T-cell (primary cell): ENCODE measurements around the gene KCNQ5. TPM values are rescaled to one million over a fixed set of nuclear protein-coding genes. Genes with fewer than 3 reads are reported as not detected.
"Not testable (repeated sequence)": the region's sequence is repeated elsewhere in the genome, so short reads cannot be mapped to it uniquely, and the experiment has no call there.

Source experiments
- ATAC-seq, 4 experiments: fragments of 200-7000 bp in 3 of 4; fragments of 150-1000 bp in 1 of 4; cut with Tn5 transposase; replicated peaks in 1 of 4; 1 replicate in 3 of 4; 2 replicates in 1 of 4; pipeline ENCODE4 v1.10.0; 2021; ENCODE audit warnings: moderate library complexity in 3 of 4, mild to moderate bottlenecking in 2 of 4, moderate number of reproducible peaks in 1 of 4
- CTCF ChIA-PET, 2 donors: fragments of 300-600 bp; sonication (Branson Sonifier 250); formaldehyde crosslinking; loops; one replicate each; lab custom pipeline; 2022; ENCODE audit warnings: antibody characterized with exemption in 2 of 2; lab: Charles Lee
- POLR2A ChIA-PET, 2 donors: fragments of 300-600 bp; sonication (Branson Sonifier 250); formaldehyde crosslinking; loops; one replicate each; lab custom pipeline; 2022; ENCODE audit warnings: antibody characterized with exemption in 2 of 2; lab: Charles Lee
- DNase-seq, 35 experiments: peaks; one replicate each; pipeline versions ENCODE4 v3.0.0 to v3.0.0-alpha.2; 2013 to 2023
- H3K27ac ChIP-seq: one replicate; pipeline ENCODE4 v1.5.1; 2013; ENCODE audit warnings: low read length
- H3K27me3 ChIP-seq, 2 experiments: replicated peaks in 1 of 2; 1 replicate in 1 of 2; 2 replicates in 1 of 2; pipeline versions ENCODE4 v1.6.1 to v1.7.0; 2013; ENCODE audit warnings: low read length in 1 of 2, mixed read lengths in 1 of 2; ENCODE audit not compliant: control insufficient read depth in 2 of 2, insufficient read depth in 2 of 2; ENCODE audit errors: extremely low read depth in 1 of 2
- H3K36me3 ChIP-seq, 2 donors: 1 replicate in 1 of 2; 2 replicates in 1 of 2; pipeline versions ENCODE4 v1.6.1 to v1.7.0; 2013; ENCODE audit warnings: low read length in 1 of 2; ENCODE audit not compliant: control insufficient read depth in 2 of 2, insufficient read depth in 1 of 2; ENCODE audit errors: extremely low read depth in 1 of 2
- H3K4me1 ChIP-seq, 2 experiments: 1 replicate in 1 of 2; 2 replicates in 1 of 2; pipeline versions ENCODE4 v1.6.1 to v1.7.0; 2013; ENCODE audit warnings: low read length in 2 of 2, mixed read lengths in 1 of 2; ENCODE audit not compliant: insufficient read depth in 2 of 2, control insufficient read depth in 1 of 2; ENCODE audit errors: extremely low read depth in 1 of 2
- H3K4me3 ChIP-seq, 2 donors: 1 replicate in 1 of 2; 2 replicates in 1 of 2; pipeline versions ENCODE4 v1.5.1 to v1.7.0; 2013; ENCODE audit warnings: mild to moderate bottlenecking in 2 of 2, low read length in 1 of 2, moderate library complexity in 1 of 2; ENCODE audit not compliant: control insufficient read depth in 1 of 2; ENCODE audit errors: extremely low read depth in 1 of 2
- H3K9me3 ChIP-seq: 2 replicates; pipeline ENCODE4 v1.7.0; 2013
- H3K27ac Mint-ChIP-seq, 2 donors: one replicate each; pipeline ENCODE4 v1.8.0; 2020 to 2021; ENCODE audit warnings: mild to moderate bottlenecking in 2 of 2, mixed read lengths in 2 of 2
- H3K27me3 Mint-ChIP-seq, 2 donors: one replicate each; pipeline ENCODE4 v1.8.0; 2021 to 2022; ENCODE audit warnings: mixed read lengths in 2 of 2
- H3K36me3 Mint-ChIP-seq: one replicate; pipeline ENCODE4 v1.8.0; 2021; ENCODE audit warnings: mixed read lengths
- H3K4me1 Mint-ChIP-seq, 3 donors: one replicate each; pipeline ENCODE4 v1.8.0; 2020 to 2022; ENCODE audit warnings: mixed read lengths in 3 of 3, mild to moderate bottlenecking in 1 of 3
- H3K4me3 Mint-ChIP-seq, 3 donors: one replicate each; pipeline ENCODE4 v1.8.0; 2020 to 2022; ENCODE audit warnings: mild to moderate bottlenecking in 3 of 3, mixed read lengths in 3 of 3, moderate library complexity in 3 of 3
- H3K9me3 Mint-ChIP-seq, 3 donors: one replicate each; pipeline ENCODE4 v1.8.0; 2020 to 2022; ENCODE audit warnings: mixed read lengths in 3 of 3
- WGBS: methylation state at CpG from one replicate; pipeline ENCODE4 v1.1.5; 2013; ENCODE audit warnings: missing lambda C conversion rate; ENCODE audit not compliant: insufficient coverage; 5-methylcytosine and 5-hydroxymethylcytosine counted together
- total RNA-seq, 35 experiments: library from RNA in 6 of 35; stranded (reverse) in 6 of 35; fragments of 120-200 nt in 1 of 35; gene quantifications; one replicate each; pipeline versions ENCODE4 v1.2.1 to v1.2.4 and lab custom pipeline; 2013 to 2026

Gene KCNQ5
- total RNA-seq, 5 donors from 2014 or later (not counting 1 experiment from before 2014, with no cell fraction given), result 3.5 to 5.3 (median 4.3) TPM

DNA sequence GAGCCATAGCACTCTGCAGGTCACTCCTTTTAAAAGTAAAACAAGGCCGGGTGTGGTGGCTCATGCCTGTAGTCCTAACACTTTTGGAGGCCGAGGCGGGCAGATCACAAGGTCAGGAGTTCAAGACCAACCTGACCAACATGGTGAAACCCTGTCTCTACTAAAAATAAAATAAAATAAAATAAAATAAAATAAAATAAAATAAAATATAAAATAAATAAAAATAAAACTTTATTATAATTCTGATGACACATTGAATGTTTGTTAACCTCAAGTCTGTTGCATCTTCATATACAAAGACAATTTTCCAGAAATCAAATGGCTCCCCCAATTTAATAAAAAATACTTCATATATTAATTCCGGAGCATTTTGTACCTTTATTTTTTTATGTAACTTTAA is 571.4 kb downstream of the KCNQ5 start:
- H3K4me3 Mint-ChIP-seq, ATAC-seq, H3K9me3 Mint-ChIP-seq, CTCF ChIA-PET, H3K4me3 ChIP-seq, H3K27ac ChIP-seq, DNase-seq, H3K9me3 ChIP-seq, H3K27me3 Mint-ChIP-seq, H3K27ac Mint-ChIP-seq, H3K4me1 ChIP-seq, H3K4me1 Mint-ChIP-seq, POLR2A ChIA-PET, H3K27me3 ChIP-seq, H3K36me3 ChIP-seq: not testable (repeated sequence)
- H3K36me3 Mint-ChIP-seq, result peaks cover 10% of the 10 kb centered on the region
- WGBS, result no CpG with 5 or more reads among the region's 4 CpGs

DNA sequence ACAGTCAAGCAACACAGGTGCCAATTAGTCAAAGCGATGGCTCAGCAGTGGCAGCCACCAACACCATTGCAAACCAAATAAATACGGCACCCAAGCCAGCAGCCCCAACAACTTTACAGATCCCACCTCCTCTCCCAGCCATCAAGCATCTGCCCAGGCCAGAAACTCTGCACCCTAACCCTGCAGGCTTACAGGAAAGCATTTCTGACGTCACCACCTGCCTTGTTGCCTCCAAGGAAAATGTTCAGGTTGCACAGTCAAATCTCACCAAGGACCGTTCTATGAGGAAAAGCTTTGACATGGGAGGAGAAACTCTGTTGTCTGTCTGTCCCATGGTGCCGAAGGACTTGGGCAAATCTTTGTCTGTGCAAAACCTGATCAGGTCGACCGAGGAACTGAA is 572.9 kb downstream of the KCNQ5 start:
- Histone ChIP-seq H3K4me1 (no peaks in the 10 kb centered on the region), H3K27ac (no peak overlapping the region), H3K4me3 (no peak overlapping the region), H3K27me3 (no peaks in the 10 kb centered on the region), H3K9me3 (no peaks in the 10 kb centered on the region), H3K36me3 (peaks cover 2 to 3% of the 10 kb centered on the region in 2 donors)
- DNase-seq, result no peak
- Mint-ChIP-seq H3K36me3 (peaks cover 10% of the 10 kb centered on the region), H3K9me3 (no peaks in the 10 kb centered on the region), H3K27ac (no peak overlapping the region), H3K27me3 (no peaks in the 10 kb centered on the region), H3K4me1 (no peaks in the 10 kb centered on the region), H3K4me3 (no peak overlapping the region)
- 93% methylated on average over 7 of the region's 7 CpGs for WGBS
- ATAC-seq, result no peak
- CTCF ChIA-PET, result no interaction called here
- POLR2A ChIA-PET, result no interaction called here

DNA sequence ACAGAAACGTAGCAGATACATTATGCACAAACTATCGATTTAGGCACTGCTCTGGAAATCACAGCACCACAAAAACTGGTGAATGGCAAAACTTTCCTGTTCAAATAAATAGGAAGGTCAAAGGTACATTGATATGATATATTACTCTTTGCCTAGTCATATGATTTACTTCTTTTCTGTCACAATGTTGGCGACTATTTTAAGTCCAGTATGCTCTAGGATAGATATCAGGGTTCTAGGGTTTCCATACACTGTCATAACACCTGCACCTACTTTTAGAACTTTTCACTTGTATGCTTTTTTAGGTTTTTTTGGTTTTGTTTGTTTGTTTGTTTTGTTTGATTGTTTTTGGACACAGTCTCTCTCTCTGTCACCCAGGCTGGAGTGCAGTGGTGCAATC is 578.4 kb downstream of the KCNQ5 start:
- Mint-ChIP-seq H3K27me3 (no peaks in the 10 kb centered on the region), H3K4me3 (no peak overlapping the region), H3K9me3 (no peaks in the 10 kb centered on the region), H3K36me3 (no peaks in the 10 kb centered on the region), H3K4me1 (no peaks in the 10 kb centered on the region), H3K27ac (no peak overlapping the region)
- ChIA-PET CTCF (no interaction called here), POLR2A (no interaction called here)
- no peaks in the 10 kb centered on the region for H3K9me3 ChIP-seq
- H3K4me1 ChIP-seq, result no peaks in the 10 kb centered on the region
- DNase-seq (no peak), ATAC-seq (no peak)
- H3K4me3 ChIP-seq, result no peak overlapping the region
- no peaks in the 10 kb centered on the region for H3K36me3 ChIP-seq
- 70% methylated on average over 1 of the region's 3 CpGs for WGBS
- H3K27ac ChIP-seq, result no peak overlapping the region
- H3K27me3 ChIP-seq, result no peaks in the 10 kb centered on the region

DNA sequence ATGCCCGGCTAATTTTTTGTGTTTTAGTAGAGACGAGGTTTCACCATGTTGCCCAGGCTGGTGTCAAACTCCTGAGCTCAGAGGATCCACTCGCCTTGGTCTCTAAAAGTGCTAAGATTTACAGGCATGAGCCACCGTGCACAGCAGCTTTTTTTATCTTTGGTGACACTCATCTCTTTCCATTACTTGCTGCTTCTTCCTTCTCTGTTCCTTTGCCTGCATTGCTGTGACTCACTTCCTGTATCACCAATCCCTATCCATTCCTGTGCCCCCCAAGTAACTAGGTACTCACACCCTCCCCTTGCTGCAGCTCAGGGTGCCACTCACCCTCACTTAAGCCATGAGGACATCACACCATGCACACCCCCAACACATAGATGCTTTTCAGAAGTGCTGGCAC is 578.9 kb downstream of the KCNQ5 start:
- Histone ChIP-seq H3K9me3 (no peaks in the 10 kb centered on the region), H3K4me1 (no peaks in the 10 kb centered on the region), H3K27me3 (no peaks in the 10 kb centered on the region), H3K27ac (no peak overlapping the region), H3K4me3 (no peak overlapping the region), H3K36me3 (no peaks in the 10 kb centered on the region)
- Mint-ChIP-seq H3K27ac (no peak overlapping the region), H3K9me3 (no peaks in the 10 kb centered on the region), H3K36me3 (no peaks in the 10 kb centered on the region), H3K4me1 (no peaks in the 10 kb centered on the region), H3K27me3 (no peaks in the 10 kb centered on the region), H3K4me3 (no peak overlapping the region)
- ChIA-PET CTCF (no interaction called here), POLR2A (no interaction called here)
- DNase-seq, result no peak
- ATAC-seq, result no peak
- 77% methylated on average over 4 of the region's 4 CpGs for WGBS

DNA sequence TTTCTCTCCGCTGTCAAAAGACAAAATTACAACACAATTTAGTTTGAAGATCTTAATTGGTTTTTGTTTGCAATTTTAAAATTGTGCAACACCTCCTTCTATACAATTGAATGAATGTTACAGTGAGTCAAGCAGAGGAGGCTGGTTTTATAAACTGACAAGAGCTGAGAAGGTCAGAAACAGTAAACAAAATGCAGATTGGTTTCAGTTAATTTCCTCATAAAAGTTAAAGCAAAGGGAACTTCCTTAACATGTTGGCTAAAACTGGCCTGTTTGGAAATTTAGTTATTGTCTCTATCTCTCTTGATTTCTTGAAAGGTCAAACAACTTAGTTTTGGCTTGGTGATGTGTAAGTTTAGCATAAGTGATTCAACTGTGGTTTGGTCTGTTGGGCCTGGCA is 581.2 kb downstream of the KCNQ5 start:
- DNase-seq (no peak), ATAC-seq (no peak)
- H3K27ac ChIP-seq, result no peak overlapping the region
- POLR2A ChIA-PET, result no interaction called here
- H3K27ac Mint-ChIP-seq, result no peak overlapping the region
- H3K9me3 ChIP-seq, result no peaks in the 10 kb centered on the region
- H3K4me3 ChIP-seq, result no peak overlapping the region
- H3K27me3 Mint-ChIP-seq, result peaks cover 0 to 4% of the 10 kb centered on the region in 2 donors
- no peaks in the 10 kb centered on the region for H3K27me3 ChIP-seq
- no peaks in the 10 kb centered on the region for H3K36me3 ChIP-seq
- no peaks in the 10 kb centered on the region for H3K4me1 Mint-ChIP-seq
- H3K4me1 ChIP-seq, result no peaks in the 10 kb centered on the region
- H3K9me3 Mint-ChIP-seq, result no peaks in the 10 kb centered on the region
- H3K4me3 Mint-ChIP-seq, result no peak overlapping the region
- H3K36me3 Mint-ChIP-seq, result no peaks in the 10 kb centered on the region
- no CpG with 5 or more reads among the region's 1 CpG for WGBS
- CTCF ChIA-PET, result interaction anchor here in 1 of 2 donors (0.6 kb wide), 1 partner anchor 42 kb away, joined by 3 read pairs; no protein-coding TSS in a partner anchor

DNA sequence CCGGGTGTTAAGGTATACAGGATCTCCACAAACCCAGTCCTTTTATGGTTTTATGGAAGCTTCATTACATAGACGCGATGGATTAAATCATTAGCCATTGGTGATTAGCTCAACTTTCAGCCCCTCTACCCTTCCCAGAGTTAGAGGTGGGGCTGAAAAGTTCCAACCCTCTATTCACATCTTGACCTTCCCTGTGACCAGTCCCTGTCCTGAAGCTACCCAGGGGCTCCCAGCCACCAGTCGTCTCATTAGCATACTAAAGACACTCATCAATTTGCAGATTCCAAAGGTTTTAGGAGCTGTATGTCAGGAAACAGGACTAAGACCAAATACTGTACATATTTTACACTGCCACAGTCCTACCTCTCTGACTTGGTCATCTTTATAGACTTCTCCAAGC is 582.4 kb downstream of the KCNQ5 start:
- no peak for ATAC-seq
- Histone ChIP-seq H3K4me3 (no peak overlapping the region), H3K36me3 (no peaks in the 10 kb centered on the region), H3K27ac (no peak overlapping the region), H3K27me3 (no peaks in the 10 kb centered on the region), H3K9me3 (no peaks in the 10 kb centered on the region), H3K4me1 (no peaks in the 10 kb centered on the region)
- no peak for DNase-seq
- ChIA-PET CTCF (no interaction called here), POLR2A (interaction anchor here in 1 of 2 donors (0.7 kb wide), 1 partner anchor 47 kb away, joined by 6 read pairs; no protein-coding TSS in a partner anchor)
- no peak overlapping the region for H3K27ac Mint-ChIP-seq
- H3K9me3 Mint-ChIP-seq, result no peaks in the 10 kb centered on the region
- peaks cover 0 to 4% of the 10 kb centered on the region in 2 donors for H3K27me3 Mint-ChIP-seq
- H3K4me3 Mint-ChIP-seq, result no peak overlapping the region
- no peaks in the 10 kb centered on the region for H3K4me1 Mint-ChIP-seq
- no peaks in the 10 kb centered on the region for H3K36me3 Mint-ChIP-seq
- WGBS, result 57% methylated on average over 1 of the region's 4 CpGs

DNA sequence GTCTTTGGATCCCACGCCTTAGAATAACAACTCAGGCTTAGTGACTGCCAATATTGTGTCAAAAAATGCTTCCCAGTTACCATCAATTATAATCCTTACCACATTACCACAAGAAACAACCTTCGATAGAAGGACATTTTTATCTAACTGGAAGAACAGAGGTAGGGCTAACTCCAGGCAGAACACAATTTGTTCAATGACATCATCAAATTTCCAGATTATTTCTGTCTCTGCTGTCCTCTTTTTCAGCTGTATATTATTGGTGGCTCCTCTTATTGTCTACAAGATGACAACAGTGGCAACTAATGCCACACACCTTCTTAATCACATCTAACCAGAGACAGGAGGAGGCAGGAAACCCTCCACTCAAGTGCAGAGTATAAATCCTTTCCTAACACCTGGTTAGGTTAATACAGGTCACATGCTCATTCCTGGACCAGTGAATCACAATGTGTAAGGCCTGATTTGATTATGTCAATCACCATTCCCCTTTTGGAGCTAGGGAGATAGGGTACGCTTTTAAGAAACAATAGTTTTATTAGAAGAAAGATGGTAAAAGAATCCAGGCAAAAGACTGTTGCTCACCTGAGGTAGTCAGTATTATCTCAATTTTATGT is 585.5 kb downstream of the KCNQ5 start:
- DNase-seq (no peak), ATAC-seq (no peak)
- Histone ChIP-seq H3K36me3 (no peaks in the 10 kb centered on the region), H3K4me3 (no peak overlapping the region), H3K27ac (no peak overlapping the region), H3K4me1 (no peaks in the 10 kb centered on the region), H3K9me3 (no peaks in the 10 kb centered on the region), H3K27me3 (no peaks in the 10 kb centered on the region)
- no peak overlapping the region for H3K4me3 Mint-ChIP-seq
- H3K9me3 Mint-ChIP-seq, result no peaks in the 10 kb centered on the region
- ChIA-PET POLR2A (no interaction called here), CTCF (no interaction called here)
- peaks cover 0 to 4% of the 10 kb centered on the region in 2 donors for H3K27me3 Mint-ChIP-seq
- H3K36me3 Mint-ChIP-seq, result no peaks in the 10 kb centered on the region
- H3K27ac Mint-ChIP-seq, result no peak overlapping the region
- 80% methylated on average over 1 of the region's 3 CpGs for WGBS
- no peaks in the 10 kb centered on the region for H3K4me1 Mint-ChIP-seq
